NCI-H748 (cell line): ENCODE measurements around the gene SENP5.
A peak's percentile ranks its signal among the peaks of the same experiment; 100 is the strongest.
"Not testable (repeated sequence)": the region's sequence is repeated elsewhere in the genome, so short reads cannot be mapped to it uniquely, and the experiment has no call there.

Source experiments
- DNase-seq: peaks from one replicate; lab custom pipeline; 2025; ENCODE audit not compliant: unreplicated experiment; lab: John Stamatoyannopoulos, UW

SENP5 gene

DNA sequence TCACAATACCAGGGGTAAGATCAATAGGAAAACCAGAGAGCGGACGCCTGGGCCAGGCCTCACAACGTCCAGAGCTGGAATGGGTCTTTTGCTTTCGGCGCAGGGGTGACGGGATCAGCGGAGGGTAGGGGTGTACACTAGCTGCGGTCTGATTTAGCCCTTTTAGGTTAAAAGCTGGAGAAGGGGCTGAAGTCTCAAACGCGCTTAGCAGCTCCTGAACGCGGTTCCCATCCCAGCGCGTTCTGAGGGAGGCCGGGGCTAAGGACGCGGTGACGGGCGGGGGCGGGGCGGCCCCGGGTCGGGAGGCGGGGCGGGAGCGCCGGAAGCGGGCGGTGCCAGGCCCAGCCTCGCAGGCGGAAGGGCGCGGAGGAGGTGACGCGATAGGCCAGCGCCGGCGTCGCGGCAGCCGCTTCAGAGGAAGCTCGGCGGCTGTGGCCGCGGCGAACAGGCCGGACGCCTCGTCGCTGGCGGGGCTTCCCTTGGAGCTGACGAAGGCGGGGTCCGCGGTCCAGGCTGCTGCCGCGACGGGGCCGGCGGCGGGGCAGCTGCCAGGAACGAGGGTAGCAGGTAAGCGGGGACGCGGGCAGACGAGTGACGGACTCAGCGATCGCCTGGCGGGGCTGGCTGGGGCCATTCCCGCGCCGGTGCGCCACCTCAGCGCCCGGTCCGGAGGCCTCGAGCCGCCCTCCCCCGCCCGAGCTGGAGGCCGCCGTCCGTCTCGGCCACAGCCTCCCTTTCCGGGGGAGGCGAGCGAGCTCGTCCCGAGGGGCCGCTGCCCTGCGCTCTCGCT, at the start of gene SENP5:
SENP5 (plus strand) TSS at position 414 of the 790 bp plus-strand sequence. CDS start 17,262 bp downstream, outside the sequence.
- peak; percentile 87 for DNase-seq

GRCh38 chr3:196821806-196822355, 45.8 kb upstream of the SENP5 start:
- no peak for DNase-seq

- DNase-seq: not testable (repeated sequence)
These were observed 38.1 kb upstream of the SENP5 start for GRCh38 chr3:196829651-196830050.

- DNase-seq: no peak
These were observed 32.6 kb upstream of the SENP5 start for GRCh38 chr3:196835086-196835485.

DNA sequence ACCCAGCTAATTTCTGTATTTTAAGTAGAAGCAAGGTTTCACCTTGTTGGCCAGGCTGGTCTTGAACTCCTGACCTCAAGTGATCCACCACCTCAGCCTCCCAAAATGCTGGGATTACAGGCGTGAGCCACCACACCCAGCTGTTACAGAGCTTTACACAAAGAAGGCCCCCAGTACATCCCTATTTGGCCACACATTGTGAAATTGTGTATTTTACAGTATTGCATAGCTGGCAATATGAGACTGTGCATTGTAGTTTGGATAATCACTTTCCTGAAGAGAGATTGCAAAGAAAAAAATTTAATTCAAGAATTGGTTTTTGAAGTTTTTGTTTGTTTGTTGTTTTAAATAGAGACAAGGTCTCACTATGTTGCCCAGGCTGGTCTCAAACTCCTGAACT, 31.1 kb upstream of the SENP5 start:
- not testable (repeated sequence) for DNase-seq

DNA sequence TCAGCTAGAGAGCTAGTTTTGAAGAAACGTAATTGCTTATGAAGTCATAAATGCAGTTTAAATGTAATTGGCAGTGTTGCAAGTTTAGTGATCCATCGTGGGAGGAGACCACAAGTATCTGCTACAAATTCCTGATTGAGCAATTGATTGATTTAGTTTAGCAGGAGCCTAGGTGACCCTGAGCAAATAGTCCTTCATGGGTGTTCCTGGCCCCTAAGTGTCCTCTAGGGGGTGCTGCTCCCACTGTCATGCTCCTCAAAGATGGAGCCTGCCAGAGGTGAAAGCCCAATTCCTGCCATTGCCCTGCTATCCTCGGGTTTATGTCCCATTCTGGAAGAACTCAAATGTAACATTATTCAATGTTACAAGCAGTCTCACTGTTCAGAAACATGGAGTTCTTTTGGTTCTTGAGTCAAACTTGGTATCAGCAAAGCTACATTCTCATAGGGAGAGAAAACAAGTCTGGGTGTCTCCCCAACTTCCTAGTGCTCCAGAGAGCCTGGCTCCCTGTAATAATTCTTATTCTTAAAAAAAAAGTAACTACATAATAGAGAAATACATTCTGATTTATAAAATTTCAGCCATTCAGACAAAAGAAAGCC, 29.8 kb upstream of the SENP5 start:
- peak; percentile 46 for DNase-seq

DNA sequence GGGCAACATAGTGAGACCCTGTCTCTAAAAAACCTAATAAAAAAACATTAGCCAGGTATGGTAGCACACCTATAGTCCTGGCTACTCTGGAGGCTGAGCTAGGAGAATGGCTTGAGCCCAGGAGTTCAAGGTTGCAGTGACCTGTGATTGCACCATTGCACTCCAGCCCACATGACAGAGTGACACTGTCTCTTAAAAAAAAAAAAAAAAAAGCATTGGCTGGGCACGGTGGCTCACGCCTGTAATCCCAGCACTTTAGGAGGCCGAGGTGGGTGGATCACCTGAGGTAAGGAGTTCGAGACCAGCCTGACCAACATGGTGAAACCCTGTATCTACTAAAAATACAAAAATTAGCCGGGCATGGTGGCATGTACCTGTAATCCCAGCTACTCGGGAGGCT, 28.4 kb upstream of the SENP5 start:
- not testable (repeated sequence) for DNase-seq

GRCh38 chr3:196842567-196843434, 24.9 kb upstream of the SENP5 start:
- DNase-seq: no peak

DNA sequence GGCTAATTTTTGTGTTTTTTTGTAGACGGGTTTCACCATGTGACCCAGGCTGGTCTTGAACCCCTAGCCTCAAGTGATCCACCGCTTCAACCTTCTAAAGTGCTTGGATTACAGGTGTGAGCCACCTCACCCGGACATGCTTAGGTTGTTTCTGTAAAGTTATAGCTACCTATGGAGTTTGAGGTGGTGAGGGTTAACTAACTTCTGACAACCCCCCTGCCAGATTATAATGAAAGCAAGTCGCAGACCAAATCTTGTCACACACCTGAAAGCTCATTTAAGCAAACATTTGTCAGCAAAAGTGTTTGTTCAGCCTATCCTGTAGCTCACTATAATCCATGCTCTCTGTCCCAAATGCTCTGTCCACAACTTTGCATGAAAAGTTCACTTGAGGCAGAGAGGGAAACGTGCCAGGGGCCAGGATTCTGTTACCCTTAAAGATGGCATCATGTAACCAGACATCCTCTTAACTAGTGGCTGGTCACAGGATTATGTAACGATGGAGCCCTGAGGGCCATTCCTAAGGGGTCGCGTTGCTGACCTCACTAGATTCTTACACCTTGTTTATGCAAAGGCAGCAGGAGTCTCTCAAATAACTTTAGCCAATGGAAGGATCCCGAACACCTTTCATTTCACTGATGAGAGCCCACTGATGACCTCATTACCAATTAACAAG, 24.1 kb upstream of the SENP5 start:
- no peak for DNase-seq

GRCh38 chr3:196844235-196845219, 23.2 kb upstream of the SENP5 start:
- not testable (repeated sequence) for DNase-seq

- DNase-seq: not testable (repeated sequence)
These were observed 19.3 kb upstream of the SENP5 start for GRCh38 chr3:196848375-196848774.

- peak; percentile 31 for DNase-seq
These were observed 18.5 kb upstream of the SENP5 start for GRCh38 chr3:196849180-196849741.

DNA sequence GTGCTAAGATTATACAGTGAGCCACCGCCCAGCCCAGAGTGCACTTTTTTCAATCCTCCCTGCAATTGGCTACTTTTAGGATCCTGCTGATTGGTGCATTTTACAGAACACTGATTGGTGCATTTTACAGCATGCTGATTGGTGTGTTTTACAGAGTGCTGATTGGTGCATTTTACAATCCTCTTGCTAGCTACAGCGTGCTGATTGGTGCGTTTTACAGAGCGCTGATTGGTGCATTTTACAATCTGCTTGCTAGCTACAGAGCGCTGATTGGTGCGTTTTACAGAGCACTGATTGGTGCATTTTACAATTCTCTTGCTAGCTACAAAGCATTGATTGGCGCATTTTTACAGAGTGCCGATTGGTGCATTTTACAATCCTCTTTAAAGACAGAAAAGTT, 4.7 kb upstream of the SENP5 start:
- DNase-seq: not testable (repeated sequence)

GRCh38 chr3:196867155-196867506, 589 bp upstream of the SENP5 start:
- peak; percentile 24 for DNase-seq

GRCh38 chr3:196868297-196868661, 559 bp downstream of the SENP5 start:
- DNase-seq: peak; percentile 32

DNA sequence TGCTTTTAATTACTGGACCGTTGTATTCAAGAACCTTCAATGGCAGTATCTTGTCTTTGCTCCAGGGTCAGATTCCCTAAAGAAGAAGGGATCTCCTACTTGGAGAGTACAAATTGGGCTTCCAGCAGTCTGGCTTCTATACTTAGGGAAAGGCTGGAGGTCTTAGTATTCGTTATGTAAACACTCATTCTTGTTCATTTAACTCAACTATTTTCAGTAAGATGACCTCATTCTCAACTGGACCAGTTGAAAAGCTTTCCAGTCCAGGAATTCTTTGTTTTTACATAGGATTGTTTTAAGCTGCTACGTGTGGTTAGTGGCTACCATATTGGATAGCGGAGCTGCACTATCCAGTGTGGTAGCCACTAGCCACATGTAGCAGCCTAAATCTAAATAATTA, 4.6 kb downstream of the SENP5 start:
- no peak for DNase-seq

- not testable (repeated sequence) for DNase-seq
These were observed 6.9 kb downstream of the SENP5 start for GRCh38 chr3:196874511-196875094.

DNA sequence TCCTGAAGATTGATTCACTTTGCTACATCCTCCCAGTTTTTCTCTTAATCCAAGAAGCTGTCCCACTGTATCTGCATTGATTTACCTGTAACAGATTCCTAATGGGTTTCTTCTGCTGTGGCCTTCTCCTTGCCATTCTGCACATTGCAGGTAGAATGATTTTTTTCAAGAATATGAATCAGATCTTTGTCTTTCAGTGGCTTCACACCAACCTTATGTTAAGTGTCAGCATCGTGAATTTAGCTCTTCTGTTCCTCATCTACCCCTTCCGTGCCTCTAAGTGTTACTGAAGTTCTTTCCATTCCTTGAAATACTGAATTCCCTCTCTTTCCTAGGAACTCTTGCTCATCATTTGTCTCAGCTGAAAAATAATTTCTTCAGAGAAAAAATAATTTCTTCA, 7.5 kb downstream of the SENP5 start:
- DNase-seq: no peak

- no peak for DNase-seq
These were observed 15.6 kb downstream of the SENP5 start for GRCh38 chr3:196883361-196883760.
